Hepatocyte (in vitro differentiated cells): ENCODE data around the gene SMARCA2.

Source experiments
- EZH2 ChIP-seq: fragments of 200-600 bp; sonication (generic); IDR thresholded peaks from 2 replicates; pipeline ENCODE4 v1.6.1; 2016; ENCODE audit warnings: antibody characterized with exemption, mild to moderate bottlenecking, borderline replicate concordance
- EZH2phosphoT487 ChIP-seq: fragments of 200-600 bp; sonication (generic); IDR thresholded peaks from one replicate; pipeline ENCODE4 v1.6.1; 2018; ENCODE audit warnings: antibody characterized with exemption, mild to moderate bottlenecking, low read depth, moderate library complexity; ENCODE audit not compliant: unreplicated experiment, severe bottlenecking
- TF ChIP-seq, protein P1 (sequence below): fragments of 200-600 bp; sonication (generic); IDR thresholded peaks from 2 replicates; pipeline ENCODE4 v1.5.1; 2016; ENCODE audit warnings: antibody characterized with exemption, mild to moderate bottlenecking; ENCODE audit not compliant: poor library complexity

DNA sequence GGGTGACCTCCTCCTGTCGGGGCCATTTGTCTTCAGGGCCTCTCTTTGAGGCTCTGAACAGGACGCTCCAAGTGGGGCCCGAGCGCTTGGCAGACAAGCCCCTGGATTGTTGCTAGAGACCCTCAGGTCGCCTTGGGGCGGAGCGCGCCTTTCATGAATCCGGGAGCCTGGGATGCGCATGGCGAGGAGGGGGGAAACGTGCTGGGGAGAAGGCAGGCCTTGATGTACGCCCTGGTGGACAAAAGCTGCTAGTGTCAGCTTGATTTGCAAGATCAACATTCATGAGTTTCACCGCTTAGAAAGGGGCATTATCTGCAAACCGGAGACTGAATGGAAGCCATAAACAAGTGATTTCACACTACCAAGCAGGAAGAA, 226.3 kb downstream of the SMARCA2 start:
- TF ChIP-seq, protein P1, sequence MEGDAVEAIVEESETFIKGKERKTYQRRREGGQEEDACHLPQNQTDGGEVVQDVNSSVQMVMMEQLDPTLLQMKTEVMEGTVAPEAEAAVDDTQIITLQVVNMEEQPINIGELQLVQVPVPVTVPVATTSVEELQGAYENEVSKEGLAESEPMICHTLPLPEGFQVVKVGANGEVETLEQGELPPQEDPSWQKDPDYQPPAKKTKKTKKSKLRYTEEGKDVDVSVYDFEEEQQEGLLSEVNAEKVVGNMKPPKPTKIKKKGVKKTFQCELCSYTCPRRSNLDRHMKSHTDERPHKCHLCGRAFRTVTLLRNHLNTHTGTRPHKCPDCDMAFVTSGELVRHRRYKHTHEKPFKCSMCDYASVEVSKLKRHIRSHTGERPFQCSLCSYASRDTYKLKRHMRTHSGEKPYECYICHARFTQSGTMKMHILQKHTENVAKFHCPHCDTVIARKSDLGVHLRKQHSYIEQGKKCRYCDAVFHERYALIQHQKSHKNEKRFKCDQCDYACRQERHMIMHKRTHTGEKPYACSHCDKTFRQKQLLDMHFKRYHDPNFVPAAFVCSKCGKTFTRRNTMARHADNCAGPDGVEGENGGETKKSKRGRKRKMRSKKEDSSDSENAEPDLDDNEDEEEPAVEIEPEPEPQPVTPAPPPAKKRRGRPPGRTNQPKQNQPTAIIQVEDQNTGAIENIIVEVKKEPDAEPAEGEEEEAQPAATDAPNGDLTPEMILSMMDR: peak; percentile 50
- TF ChIP-seq EZH2phosphoT487 (no peak), EZH2 (no peak)
